HL-60 (cell line): ENCODE data around the gene ADD1.

ENCODE experiments used
- POLR2AphosphoS5 ChIP-seq: IDR thresholded peaks from 2 replicates; pipeline ENCODE4 v1.6.1; 2012; ENCODE audit warnings: low read depth
- SPI1 ChIP-seq: IDR thresholded peaks from 2 replicates; pipeline ENCODE4 v1.6.1; 2012; ENCODE audit warnings: low read depth, mild to moderate bottlenecking, borderline replicate concordance
- TF ChIP-seq, protein P1 (sequence below): IDR thresholded peaks from 2 replicates; pipeline ENCODE4 v1.6.1; 2012; ENCODE audit warnings: low read depth; ENCODE audit not compliant: insufficient replicate concordance
- TF ChIP-seq, protein P2 (sequence below): IDR thresholded peaks from one replicate; pipeline ENCODE4 v1.5.1; 2011; ENCODE audit warnings: low read length, control low read depth, inconsistent platforms; ENCODE audit not compliant: insufficient read depth

DNA sequence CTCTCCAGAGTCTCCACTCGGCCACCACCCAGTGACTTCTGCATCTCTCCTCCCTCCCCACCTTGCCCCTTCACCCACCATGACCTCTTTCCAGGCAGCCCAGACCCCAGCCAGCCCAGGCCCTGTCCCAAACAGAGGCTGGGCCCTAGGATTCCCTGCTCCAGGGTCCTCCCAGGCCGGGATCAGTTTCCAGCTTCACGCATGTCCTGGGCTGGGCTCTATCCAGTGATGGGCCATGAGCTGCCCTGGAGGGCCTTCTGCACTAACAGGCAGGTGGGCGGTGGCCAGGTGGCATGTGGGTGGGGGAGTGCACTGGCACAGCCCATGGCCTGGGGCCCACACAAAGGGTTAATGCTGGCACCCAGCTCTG, 20.4 kb upstream of the ADD1 start:
- TF ChIP-seq, protein P1, sequence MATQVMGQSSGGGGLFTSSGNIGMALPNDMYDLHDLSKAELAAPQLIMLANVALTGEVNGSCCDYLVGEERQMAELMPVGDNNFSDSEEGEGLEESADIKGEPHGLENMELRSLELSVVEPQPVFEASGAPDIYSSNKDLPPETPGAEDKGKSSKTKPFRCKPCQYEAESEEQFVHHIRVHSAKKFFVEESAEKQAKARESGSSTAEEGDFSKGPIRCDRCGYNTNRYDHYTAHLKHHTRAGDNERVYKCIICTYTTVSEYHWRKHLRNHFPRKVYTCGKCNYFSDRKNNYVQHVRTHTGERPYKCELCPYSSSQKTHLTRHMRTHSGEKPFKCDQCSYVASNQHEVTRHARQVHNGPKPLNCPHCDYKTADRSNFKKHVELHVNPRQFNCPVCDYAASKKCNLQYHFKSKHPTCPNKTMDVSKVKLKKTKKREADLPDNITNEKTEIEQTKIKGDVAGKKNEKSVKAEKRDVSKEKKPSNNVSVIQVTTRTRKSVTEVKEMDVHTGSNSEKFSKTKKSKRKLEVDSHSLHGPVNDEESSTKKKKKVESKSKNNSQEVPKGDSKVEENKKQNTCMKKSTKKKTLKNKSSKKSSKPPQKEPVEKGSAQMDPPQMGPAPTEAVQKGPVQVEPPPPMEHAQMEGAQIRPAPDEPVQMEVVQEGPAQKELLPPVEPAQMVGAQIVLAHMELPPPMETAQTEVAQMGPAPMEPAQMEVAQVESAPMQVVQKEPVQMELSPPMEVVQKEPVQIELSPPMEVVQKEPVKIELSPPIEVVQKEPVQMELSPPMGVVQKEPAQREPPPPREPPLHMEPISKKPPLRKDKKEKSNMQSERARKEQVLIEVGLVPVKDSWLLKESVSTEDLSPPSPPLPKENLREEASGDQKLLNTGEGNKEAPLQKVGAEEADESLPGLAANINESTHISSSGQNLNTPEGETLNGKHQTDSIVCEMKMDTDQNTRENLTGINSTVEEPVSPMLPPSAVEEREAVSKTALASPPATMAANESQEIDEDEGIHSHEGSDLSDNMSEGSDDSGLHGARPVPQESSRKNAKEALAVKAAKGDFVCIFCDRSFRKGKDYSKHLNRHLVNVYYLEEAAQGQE: no peak
- TF ChIP-seq, protein P2, sequence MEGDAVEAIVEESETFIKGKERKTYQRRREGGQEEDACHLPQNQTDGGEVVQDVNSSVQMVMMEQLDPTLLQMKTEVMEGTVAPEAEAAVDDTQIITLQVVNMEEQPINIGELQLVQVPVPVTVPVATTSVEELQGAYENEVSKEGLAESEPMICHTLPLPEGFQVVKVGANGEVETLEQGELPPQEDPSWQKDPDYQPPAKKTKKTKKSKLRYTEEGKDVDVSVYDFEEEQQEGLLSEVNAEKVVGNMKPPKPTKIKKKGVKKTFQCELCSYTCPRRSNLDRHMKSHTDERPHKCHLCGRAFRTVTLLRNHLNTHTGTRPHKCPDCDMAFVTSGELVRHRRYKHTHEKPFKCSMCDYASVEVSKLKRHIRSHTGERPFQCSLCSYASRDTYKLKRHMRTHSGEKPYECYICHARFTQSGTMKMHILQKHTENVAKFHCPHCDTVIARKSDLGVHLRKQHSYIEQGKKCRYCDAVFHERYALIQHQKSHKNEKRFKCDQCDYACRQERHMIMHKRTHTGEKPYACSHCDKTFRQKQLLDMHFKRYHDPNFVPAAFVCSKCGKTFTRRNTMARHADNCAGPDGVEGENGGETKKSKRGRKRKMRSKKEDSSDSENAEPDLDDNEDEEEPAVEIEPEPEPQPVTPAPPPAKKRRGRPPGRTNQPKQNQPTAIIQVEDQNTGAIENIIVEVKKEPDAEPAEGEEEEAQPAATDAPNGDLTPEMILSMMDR: no peak
- TF ChIP-seq POLR2AphosphoS5 (no peak), SPI1 (no peak)
